ENCODE data around the gene HCN2. TPM values are rescaled to one million over a fixed set of nuclear protein-coding genes. Genes with fewer than 3 reads are reported as not detected.

HCN2 gene
- total and polyA plus RNA-seq, 4 experiments from 2014 or later: 2.5 to 2.9 TPM; not detected in 2

- CTCF ChIA-PET (ENCODE audit: partially characterized antibody): no interaction called here
- Mint-ChIP-seq H3K27ac (peak overlapping the region in 1 of 7 donors; percentile 14), H3K27me3 (no peaks in the 10 kb centered on the region), H3K9me3 (no peaks in the 10 kb centered on the region), H3K4me3 (peak overlapping the region in 1 of 8 donors; percentile 23), H3K36me3 (peaks cover 0 to 12% of the 10 kb centered on the region in 2 donors), H3K4me1 (peaks cover 12 to 36% (median 23%) of the 10 kb centered on the region in 4 donors)
- Histone ChIP-seq H3K36me3 (ENCODE audit: insufficient read depth, low read length) (peaks cover 14% of the 10 kb centered on the region), H3K9me3 (ENCODE audit: control insufficient read depth in 1 of 2, low read length in 2 of 2) (no peaks in the 10 kb centered on the region), H3K27ac (ENCODE audit: low read depth, low read length) (no peak overlapping the region), H3K27me3 (ENCODE audit: insufficient read depth, low read length) (no peaks in the 10 kb centered on the region), H3K4me3 (ENCODE audit: low read length in 2 of 2) (no peak overlapping the region), H3K4me1 (ENCODE audit: insufficient read depth, low read length) (peaks cover 36% of the 10 kb centered on the region)
- intact Hi-C loops (cut with micrococcal nuclease): no loop called here
- DNase-seq: no peak
- POLR2A ChIA-PET (ENCODE audit: partially characterized antibody): no interaction called here
Observed at GRCh38 chr19:576768-577438, 12.8 kb upstream of the HCN2 start.

GRCh38 chr19:577439-578392, 12.0 kb upstream of the HCN2 start:
- no peaks in the 10 kb centered on the region for H3K27me3 Mint-ChIP-seq
- H3K27ac Mint-ChIP-seq: no peak overlapping the region
- no peaks in the 10 kb centered on the region for H3K27me3 ChIP-seq (ENCODE audit: insufficient read depth, low read length)
- peaks cover 0 to 11% of the 10 kb centered on the region in 2 donors for H3K36me3 Mint-ChIP-seq
- ChIA-PET POLR2A (ENCODE audit: partially characterized antibody) (interaction anchor here (0.5 kb wide), 1 partner anchor 85 kb away, joined by 4 read pairs; no protein-coding TSS in a partner anchor), CTCF (ENCODE audit: partially characterized antibody) (no interaction called here)
- no peak overlapping the region for H3K27ac ChIP-seq (ENCODE audit: low read depth, low read length)
- H3K9me3 ChIP-seq (ENCODE audit: control insufficient read depth in 1 of 2, low read length in 2 of 2): no peaks in the 10 kb centered on the region
- intact Hi-C loops (cut with micrococcal nuclease): no loop called here
- H3K36me3 ChIP-seq (ENCODE audit: insufficient read depth, low read length): peaks cover 14% of the 10 kb centered on the region
- peaks cover 11 to 33% (median 18%) of the 10 kb centered on the region in 4 donors for H3K4me1 Mint-ChIP-seq
- H3K4me3 ChIP-seq (ENCODE audit: low read length in 2 of 2): no peak overlapping the region
- H3K9me3 Mint-ChIP-seq: no peaks in the 10 kb centered on the region
- H3K4me1 ChIP-seq (ENCODE audit: insufficient read depth, low read length): peaks cover 36% of the 10 kb centered on the region
- no peak for DNase-seq
- peak overlapping the region in 1 of 8 donors; percentile 39 for H3K4me3 Mint-ChIP-seq

GRCh38 chr19:579111-579841, 10.4 kb upstream of the HCN2 start:
- no peak overlapping the region for H3K27ac ChIP-seq (ENCODE audit: low read depth, low read length)
- Mint-ChIP-seq H3K27ac (no peak overlapping the region), H3K27me3 (peaks cover 0 to 2% of the 10 kb centered on the region in 2 donors), H3K4me3 (no peak overlapping the region), H3K36me3 (peaks cover 0 to 16% of the 10 kb centered on the region in 2 donors), H3K9me3 (peaks cover 0 to 1% (median 0%) of the 10 kb centered on the region in 8 donors), H3K4me1 (peaks cover 8 to 27% (median 13%) of the 10 kb centered on the region in 4 donors)
- peaks cover 28% of the 10 kb centered on the region for H3K4me1 ChIP-seq (ENCODE audit: insufficient read depth, low read length)
- intact Hi-C loops (cut with micrococcal nuclease): no loop called here
- no peaks in the 10 kb centered on the region for H3K9me3 ChIP-seq (ENCODE audit: control insufficient read depth in 1 of 2, low read length in 2 of 2)
- POLR2A ChIA-PET (ENCODE audit: partially characterized antibody): no interaction called here
- peaks cover 14% of the 10 kb centered on the region for H3K36me3 ChIP-seq (ENCODE audit: insufficient read depth, low read length)
- no peak overlapping the region for H3K4me3 ChIP-seq (ENCODE audit: low read length in 2 of 2)
- DNase-seq: no peak
- CTCF ChIA-PET (ENCODE audit: partially characterized antibody): no interaction called here
- no peaks in the 10 kb centered on the region for H3K27me3 ChIP-seq (ENCODE audit: insufficient read depth, low read length)

GRCh38 chr19:579842-580155, 9.9 kb upstream of the HCN2 start:
- ChIA-PET CTCF (ENCODE audit: partially characterized antibody) (no interaction called here), POLR2A (ENCODE audit: partially characterized antibody) (no interaction called here)
- Histone ChIP-seq H3K4me1 (ENCODE audit: insufficient read depth, low read length) (peaks cover 22% of the 10 kb centered on the region), H3K27ac (ENCODE audit: low read depth, low read length) (no peak overlapping the region), H3K36me3 (ENCODE audit: insufficient read depth, low read length) (peaks cover 14% of the 10 kb centered on the region), H3K4me3 (ENCODE audit: low read length in 2 of 2) (no peak overlapping the region), H3K27me3 (ENCODE audit: insufficient read depth, low read length) (no peaks in the 10 kb centered on the region), H3K9me3 (ENCODE audit: control insufficient read depth in 1 of 2, low read length in 2 of 2) (no peaks in the 10 kb centered on the region)
- intact Hi-C loops (cut with micrococcal nuclease): no loop called here
- H3K9me3 Mint-ChIP-seq: peaks cover 0 to 1% (median 0%) of the 10 kb centered on the region in 8 donors
- H3K27ac Mint-ChIP-seq: no peak overlapping the region
- peaks cover 6 to 22% (median 9%) of the 10 kb centered on the region in 4 donors for H3K4me1 Mint-ChIP-seq
- H3K4me3 Mint-ChIP-seq: no peak overlapping the region
- no peak for DNase-seq
- peaks cover 0 to 2% of the 10 kb centered on the region in 2 donors for H3K27me3 Mint-ChIP-seq
- H3K36me3 Mint-ChIP-seq: peaks cover 0 to 16% of the 10 kb centered on the region in 2 donors

GRCh38 chr19:580274-580835, 9.3 kb upstream of the HCN2 start:
- Histone ChIP-seq H3K4me1 (ENCODE audit: insufficient read depth, low read length) (peaks cover 18% of the 10 kb centered on the region), H3K27me3 (ENCODE audit: insufficient read depth, low read length) (no peaks in the 10 kb centered on the region), H3K27ac (ENCODE audit: low read depth, low read length) (no peak overlapping the region), H3K4me3 (ENCODE audit: low read length in 2 of 2) (no peak overlapping the region), H3K9me3 (ENCODE audit: control insufficient read depth in 1 of 2, low read length in 2 of 2) (no peaks in the 10 kb centered on the region), H3K36me3 (ENCODE audit: insufficient read depth, low read length) (peaks cover 14% of the 10 kb centered on the region)
- POLR2A ChIA-PET (ENCODE audit: partially characterized antibody): no interaction called here
- intact Hi-C loops (cut with micrococcal nuclease): no loop called here
- Mint-ChIP-seq H3K9me3 (peaks cover 0 to 1% (median 0%) of the 10 kb centered on the region in 8 donors), H3K27ac (no peak overlapping the region), H3K4me3 (no peak overlapping the region), H3K27me3 (peaks cover 0 to 2% of the 10 kb centered on the region in 2 donors), H3K4me1 (peaks cover 3 to 18% (median 5%) of the 10 kb centered on the region in 4 donors), H3K36me3 (peaks cover 0 to 16% of the 10 kb centered on the region in 2 donors)
- no peak for DNase-seq
- CTCF ChIA-PET (ENCODE audit: partially characterized antibody): no interaction called here

- no peaks in the 10 kb centered on the region for H3K27me3 ChIP-seq (ENCODE audit: insufficient read depth, low read length)
- ChIA-PET POLR2A (ENCODE audit: partially characterized antibody) (no interaction called here), CTCF (ENCODE audit: partially characterized antibody) (no interaction called here)
- peaks cover 3 to 14% (median 4%) of the 10 kb centered on the region in 4 donors for H3K4me1 Mint-ChIP-seq
- no peak overlapping the region for H3K27ac ChIP-seq (ENCODE audit: low read depth, low read length)
- no peak overlapping the region for H3K4me3 Mint-ChIP-seq
- H3K4me3 ChIP-seq (ENCODE audit: low read length in 2 of 2): no peak overlapping the region
- peaks cover 0 to 16% of the 10 kb centered on the region in 2 donors for H3K36me3 Mint-ChIP-seq
- peaks cover 14% of the 10 kb centered on the region for H3K36me3 ChIP-seq (ENCODE audit: insufficient read depth, low read length)
- intact Hi-C loops (cut with micrococcal nuclease): no loop called here
- peaks cover 7% of the 10 kb centered on the region for H3K4me1 ChIP-seq (ENCODE audit: insufficient read depth, low read length)
- H3K9me3 Mint-ChIP-seq: peaks cover 0 to 1% (median 0%) of the 10 kb centered on the region in 8 donors
- no peak for DNase-seq
- H3K9me3 ChIP-seq (ENCODE audit: control insufficient read depth in 1 of 2, low read length in 2 of 2): no peaks in the 10 kb centered on the region
- H3K27me3 Mint-ChIP-seq: peaks cover 1 to 2% of the 10 kb centered on the region in 2 donors
- H3K27ac Mint-ChIP-seq: no peak overlapping the region
Observed at GRCh38 chr19:581399-582111, 8.1 kb upstream of the HCN2 start.
